PC-3 (cell line): ENCODE data around the gene MIF4GD.

Source experiments
- CTCF ChIP-seq: fragments of 300-600 bp; sonication (generic); conservative IDR thresholded peaks from 2 replicates; pipeline ENCODE4 v1.5.1; 2017; ENCODE audit warnings: antibody characterized with exemption, low read depth, mild to moderate bottlenecking, low read length
- EZH2 ChIP-seq: fragments of 300-600 bp; sonication (generic); IDR thresholded peaks from one replicate; pipeline ENCODE4 v1.6.1; 2017; ENCODE audit warnings: antibody characterized with exemption, mild to moderate bottlenecking, low read length; ENCODE audit not compliant: unreplicated experiment

GRCh38 chr17:75232786-75233185, 38.2 kb downstream of the MIF4GD start:
- TF ChIP-seq CTCF (no peak), EZH2 (no peak)
